Omental fat pad (tissue), 4 donors: ENCODE measurements around the gene ADGRB3. TPM values are rescaled to one million over a fixed set of nuclear protein-coding genes. Genes with fewer than 3 reads are reported as not detected.

ENCODE experiments used
- ATAC-seq: fragments of 150-250 bp; one replicate; pipeline ENCODE4 v1.9.1; 2016; ENCODE audit warnings: mild to moderate bottlenecking, moderate library complexity; ENCODE audit not compliant: low FRiP score
- DNase-seq: peaks from one replicate; pipeline ENCODE4 v3.0.0-alpha.2; 2019; ENCODE audit warnings: low spot score
- total RNA-seq, 4 donors: library from RNA; depleted of rRNA; stranded (reverse); fragments of >200 nt; gene quantifications; one replicate each; pipeline ENCODE4 v1.1.0, GENCODE V29; 2016
- TF ChIP-seq, protein P1 (sequence below), 3 donors: fragments of 450-650 bp; IDR thresholded peaks; one replicate each; pipeline ENCODE4 v1.5.1; 2016 to 2017; ENCODE audit warnings: antibody characterized with exemption in 3 of 3, mild to moderate bottlenecking in 3 of 3, moderate library complexity in 2 of 3

ADGRB3 gene
- total RNA-seq, 4 donors from 2014 or later: 0.84 to 4.4 (median 1.9) TPM

GRCh38 chr6:69128411-69128810 lies 493.3 kb downstream of the ADGRB3 start:
- no peak for DNase-seq
- TF ChIP-seq, protein P1, sequence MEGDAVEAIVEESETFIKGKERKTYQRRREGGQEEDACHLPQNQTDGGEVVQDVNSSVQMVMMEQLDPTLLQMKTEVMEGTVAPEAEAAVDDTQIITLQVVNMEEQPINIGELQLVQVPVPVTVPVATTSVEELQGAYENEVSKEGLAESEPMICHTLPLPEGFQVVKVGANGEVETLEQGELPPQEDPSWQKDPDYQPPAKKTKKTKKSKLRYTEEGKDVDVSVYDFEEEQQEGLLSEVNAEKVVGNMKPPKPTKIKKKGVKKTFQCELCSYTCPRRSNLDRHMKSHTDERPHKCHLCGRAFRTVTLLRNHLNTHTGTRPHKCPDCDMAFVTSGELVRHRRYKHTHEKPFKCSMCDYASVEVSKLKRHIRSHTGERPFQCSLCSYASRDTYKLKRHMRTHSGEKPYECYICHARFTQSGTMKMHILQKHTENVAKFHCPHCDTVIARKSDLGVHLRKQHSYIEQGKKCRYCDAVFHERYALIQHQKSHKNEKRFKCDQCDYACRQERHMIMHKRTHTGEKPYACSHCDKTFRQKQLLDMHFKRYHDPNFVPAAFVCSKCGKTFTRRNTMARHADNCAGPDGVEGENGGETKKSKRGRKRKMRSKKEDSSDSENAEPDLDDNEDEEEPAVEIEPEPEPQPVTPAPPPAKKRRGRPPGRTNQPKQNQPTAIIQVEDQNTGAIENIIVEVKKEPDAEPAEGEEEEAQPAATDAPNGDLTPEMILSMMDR (IDR thresholded peaks at IDR 0.05): no peak
- no peak for ATAC-seq

DNA sequence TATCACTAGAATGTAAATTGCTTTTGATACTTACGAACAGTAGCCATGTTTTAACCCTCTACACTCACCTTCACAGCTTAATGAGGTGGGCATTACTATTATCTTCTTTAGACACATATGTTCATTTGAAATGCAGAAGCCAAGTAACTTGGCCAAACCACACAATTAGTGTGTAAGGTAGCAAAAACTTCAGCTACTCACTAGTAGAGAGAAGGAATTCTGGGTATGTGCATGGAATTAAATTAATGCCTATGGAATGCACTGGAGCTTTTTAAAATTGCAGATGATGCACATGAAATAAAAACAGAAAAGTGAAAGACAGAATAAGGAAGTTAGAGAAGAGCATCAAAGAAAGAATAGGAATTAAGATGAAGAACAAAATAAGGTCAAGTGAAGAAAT lies 494.0 kb downstream of the ADGRB3 start:
- TF ChIP-seq, protein P1 (IDR thresholded peaks at IDR 0.05): no peak
- ATAC-seq (no peak), DNase-seq (no peak)

- DNase-seq: no peak
These were observed 500.8 kb downstream of the ADGRB3 start for GRCh38 chr6:69135927-69136326.

DNA sequence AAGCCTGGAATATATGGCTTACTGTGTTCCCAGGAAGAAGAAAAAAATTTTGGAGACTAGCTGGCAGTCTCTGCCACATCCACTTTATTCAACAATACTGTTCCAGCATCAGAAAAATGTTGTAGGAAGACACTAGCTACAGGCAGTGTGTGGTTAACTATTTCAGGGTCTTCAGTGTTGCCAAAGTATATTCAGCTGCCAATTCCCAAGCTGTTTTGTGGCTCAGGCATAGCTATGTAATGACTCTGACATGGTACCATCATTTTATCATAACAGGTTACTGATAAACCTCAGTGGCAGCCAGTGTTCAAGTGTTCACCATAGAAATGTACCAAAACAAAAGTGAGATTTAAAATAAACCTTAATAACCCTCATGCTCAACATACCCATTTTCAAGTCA lies 503.1 kb downstream of the ADGRB3 start:
- no peak for DNase-seq
- TF ChIP-seq, protein P1 (IDR thresholded peaks at IDR 0.05): no peak
- ATAC-seq: no peak

More at GRCh38 chr6:69135927-69136326, 500.8 kb downstream of the ADGRB3 start:
- TF ChIP-seq, protein P1 (IDR thresholded peaks at IDR 0.05): no peak
- no peak for ATAC-seq

- TF ChIP-seq, protein P1 (IDR thresholded peaks at IDR 0.05): no peak
- ATAC-seq (no peak), DNase-seq (no peak)
These were observed 503.9 kb downstream of the ADGRB3 start for GRCh38 chr6:69138893-69139494.

DNA sequence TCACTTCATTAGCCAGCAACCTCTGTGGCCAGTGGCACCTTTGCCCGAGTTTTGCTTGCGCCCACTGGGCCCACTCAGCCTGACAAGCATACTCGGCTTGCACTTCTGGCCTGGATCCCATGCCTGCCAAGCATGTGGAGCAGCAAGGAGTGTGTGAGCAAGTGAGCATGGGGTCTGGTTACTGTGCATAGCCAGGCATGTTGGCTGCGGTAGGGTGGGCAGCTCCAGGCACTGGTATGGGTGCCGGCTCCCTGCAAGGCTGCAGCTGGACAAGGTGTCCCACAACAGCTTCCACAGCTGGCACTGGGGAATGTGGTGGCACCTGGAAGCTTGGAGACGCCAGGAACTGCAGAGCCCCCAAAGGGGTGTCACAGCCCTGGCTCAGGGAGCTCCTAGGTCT lies 510.0 kb downstream of the ADGRB3 start:
- ATAC-seq (no peak), DNase-seq (no peak)
- TF ChIP-seq, protein P1 (IDR thresholded peaks at IDR 0.05): no peak

DNA sequence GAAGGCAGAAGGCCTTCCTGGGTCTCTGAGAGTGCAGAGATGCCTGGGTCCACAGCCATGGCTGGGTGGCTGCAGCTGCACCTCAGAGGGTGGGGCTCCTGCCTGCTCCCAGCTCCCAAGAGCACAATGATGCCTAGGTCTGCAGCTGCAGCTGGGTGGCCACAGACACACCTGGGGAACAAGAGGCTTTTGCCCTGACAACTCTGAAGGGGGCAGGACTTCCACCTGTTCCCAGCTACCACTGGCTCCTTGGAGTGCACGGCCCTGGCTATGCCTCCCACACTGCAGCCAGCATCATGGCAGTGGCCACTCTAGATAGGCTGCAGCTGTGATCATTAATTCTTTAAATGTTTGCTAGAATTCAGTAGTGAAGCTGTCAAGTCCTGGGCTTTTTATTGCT lies 511.3 kb downstream of the ADGRB3 start:
- ATAC-seq (no peak), DNase-seq (no peak)
- TF ChIP-seq, protein P1 (IDR thresholded peaks at IDR 0.05): no peak
